Hair follicle dermal papilla cell (primary cell): ENCODE data around the gene SEMA5A. TPM values are rescaled to one million over a fixed set of nuclear protein-coding genes. Genes with fewer than 3 reads are reported as not detected.

Source experiments
- small RNA-seq: library from RNA; depleted of rRNA; stranded (forward); fragments of <200 nt; gene quantifications from one replicate; pipeline ENCODE3, GENCODE V24; 2012
- total RNA-seq: library from RNA; depleted of rRNA; stranded (reverse); fragments of >200 nt; gene quantifications from 2 replicates; pipeline ENCODE4 v1.2.3, GENCODE V29; 2012

SEMA5A gene, protein sequence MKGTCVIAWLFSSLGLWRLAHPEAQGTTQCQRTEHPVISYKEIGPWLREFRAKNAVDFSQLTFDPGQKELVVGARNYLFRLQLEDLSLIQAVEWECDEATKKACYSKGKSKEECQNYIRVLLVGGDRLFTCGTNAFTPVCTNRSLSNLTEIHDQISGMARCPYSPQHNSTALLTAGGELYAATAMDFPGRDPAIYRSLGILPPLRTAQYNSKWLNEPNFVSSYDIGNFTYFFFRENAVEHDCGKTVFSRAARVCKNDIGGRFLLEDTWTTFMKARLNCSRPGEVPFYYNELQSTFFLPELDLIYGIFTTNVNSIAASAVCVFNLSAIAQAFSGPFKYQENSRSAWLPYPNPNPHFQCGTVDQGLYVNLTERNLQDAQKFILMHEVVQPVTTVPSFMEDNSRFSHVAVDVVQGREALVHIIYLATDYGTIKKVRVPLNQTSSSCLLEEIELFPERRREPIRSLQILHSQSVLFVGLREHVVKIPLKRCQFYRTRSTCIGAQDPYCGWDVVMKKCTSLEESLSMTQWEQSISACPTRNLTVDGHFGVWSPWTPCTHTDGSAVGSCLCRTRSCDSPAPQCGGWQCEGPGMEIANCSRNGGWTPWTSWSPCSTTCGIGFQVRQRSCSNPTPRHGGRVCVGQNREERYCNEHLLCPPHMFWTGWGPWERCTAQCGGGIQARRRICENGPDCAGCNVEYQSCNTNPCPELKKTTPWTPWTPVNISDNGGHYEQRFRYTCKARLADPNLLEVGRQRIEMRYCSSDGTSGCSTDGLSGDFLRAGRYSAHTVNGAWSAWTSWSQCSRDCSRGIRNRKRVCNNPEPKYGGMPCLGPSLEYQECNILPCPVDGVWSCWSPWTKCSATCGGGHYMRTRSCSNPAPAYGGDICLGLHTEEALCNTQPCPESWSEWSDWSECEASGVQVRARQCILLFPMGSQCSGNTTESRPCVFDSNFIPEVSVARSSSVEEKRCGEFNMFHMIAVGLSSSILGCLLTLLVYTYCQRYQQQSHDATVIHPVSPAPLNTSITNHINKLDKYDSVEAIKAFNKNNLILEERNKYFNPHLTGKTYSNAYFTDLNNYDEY
- 42.0 and 59.4 TPM in 2 replicates for total RNA-seq

DNA sequence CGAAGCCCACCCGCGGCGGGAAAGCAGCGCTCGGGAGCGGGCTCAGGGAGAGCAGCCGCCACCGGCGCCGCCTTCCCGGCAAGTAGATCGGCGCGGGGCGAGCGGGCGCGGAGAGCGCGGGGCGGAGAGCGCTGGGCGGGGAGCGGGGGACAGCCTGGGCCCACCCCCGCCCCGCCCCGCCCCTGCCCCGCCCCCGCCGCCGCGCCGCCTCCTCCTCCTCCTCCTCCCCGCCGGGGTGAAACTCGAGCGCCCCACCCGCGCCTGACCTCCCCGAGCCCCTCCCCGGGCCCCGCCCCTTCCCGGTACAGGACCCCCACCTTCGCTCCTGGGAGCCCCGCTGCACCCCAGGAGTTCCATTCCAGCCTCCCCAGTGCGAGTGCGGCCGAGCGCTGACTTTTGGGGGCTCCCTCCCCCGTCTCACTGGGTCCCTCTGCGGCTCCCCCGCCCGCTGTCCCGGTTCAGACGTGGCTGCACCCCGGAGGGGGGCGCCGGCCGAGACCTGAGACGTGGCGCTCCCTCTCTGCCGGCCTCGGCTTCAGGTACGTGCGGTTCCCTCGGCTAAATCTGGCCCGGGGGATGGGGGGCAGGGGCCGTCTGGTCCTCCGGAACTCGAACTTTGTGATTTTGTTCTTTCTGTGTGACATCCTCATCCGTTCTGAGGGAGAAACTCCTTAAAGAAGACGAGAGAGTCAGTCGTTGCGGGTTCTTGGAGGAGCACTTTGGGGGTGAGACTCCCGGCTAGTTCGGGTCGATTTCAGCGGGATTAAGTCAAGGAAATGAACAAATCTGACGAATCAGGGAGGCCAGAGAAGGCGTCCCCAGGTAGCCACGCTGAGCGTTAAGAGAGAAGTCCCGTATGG lies at the start of gene SEMA5A:
Gene SEMA5A (minus strand): TSS at position 84 of the 860 bp plus-strand sequence. CDS start 166,129 bp downstream, outside the sequence.

Small RNAs within 50 kb of the gene (small RNA-seq; reads per million reads assigned to genes)
- 0.49 reads per million for gene MIR4636
- 210 reads per million, percentile 99 among the genes with 10 or more reads in this experiment for gene SNORD123

Other genes with a start within 250 kb of the SEMA5A start
- gene TAS2R1, start 84.3 kb upstream of the SEMA5A start, total RNA-seq: not detected in 2 replicates